ENCODE data around the gene APBB2. TPM values are rescaled to one million over a fixed set of nuclear protein-coding genes. Genes with fewer than 3 reads are reported as not detected.
A peak's percentile ranks its signal among the peaks of the same experiment; 100 is the strongest.

APBB2 gene
- total and polyA plus RNA-seq, 2 donors (not counting 1 experiment from before 2014, with no cell fraction given), result 4.4 to 15.8 TPM

DNA sequence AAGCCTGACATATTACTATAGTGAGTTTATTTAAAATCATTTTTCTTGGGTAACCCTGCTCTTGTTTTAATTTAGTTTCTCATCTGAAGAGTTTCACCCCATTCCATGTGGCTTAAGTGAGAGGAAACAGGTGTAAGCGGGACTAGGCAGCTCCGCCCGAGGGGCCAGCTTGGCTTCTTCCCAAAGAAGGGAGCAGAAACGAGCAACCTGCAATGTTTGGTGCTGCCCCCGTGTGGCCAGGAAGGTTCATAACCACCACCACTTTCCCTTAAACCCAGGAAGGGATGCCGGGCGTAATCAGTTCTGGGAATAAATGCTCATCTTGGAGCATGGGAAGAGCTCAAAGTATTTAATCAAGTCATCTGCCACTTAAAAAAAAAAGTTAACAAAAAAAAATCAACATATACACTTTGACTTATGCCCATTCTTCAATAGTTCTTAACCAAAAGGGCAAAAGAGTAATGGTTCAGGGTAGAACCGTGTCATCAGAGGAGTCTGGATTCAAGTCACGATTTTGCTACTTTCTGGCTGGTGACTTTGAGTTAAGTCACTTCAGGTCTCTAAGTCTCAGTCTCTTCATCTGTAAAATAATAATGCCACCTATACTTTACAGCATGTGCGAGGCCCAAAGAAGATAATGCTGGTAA, 316.7 kb downstream of the APBB2 start:
- Mint-ChIP-seq H3K27me3 (no peaks in the 10 kb centered on the region), H3K9me3 (ENCODE audit: insufficient read depth) (no peaks in the 10 kb centered on the region), H3K4me1 (peaks cover 7% of the 10 kb centered on the region), H3K4me3 (peak overlapping the region; percentile 75), H3K27ac (peak overlapping the region; percentile 70)
- WGBS (ENCODE audit: insufficient coverage), result 100% methylated on average over 1 of the region's 10 CpGs
- Histone ChIP-seq H3K27me3 (replicated peaks in 1 of 4; ENCODE audit: control extremely low read depth in 1 of 4, control insufficient read depth in 3 of 4, insufficient read depth in 4 of 4, low read length in 3 of 4) (no peaks in the 10 kb centered on the region), H3K79me2 (ENCODE audit: control insufficient read depth, insufficient read depth, low read length) (no peaks in the 10 kb centered on the region), H3K27ac (ENCODE audit: low read length in 2 of 2) (no peak overlapping the region), H3K9ac (ENCODE audit: low read length) (peak overlapping the region; percentile 1), H3K36me3 (replicated peaks in 1 of 2; ENCODE audit: control extremely low read depth in 1 of 2, control insufficient read depth in 1 of 2, extremely low read depth in 1 of 2, insufficient read depth in 2 of 2, low read length in 1 of 2) (no peaks in the 10 kb centered on the region), H3K4me1 (ENCODE audit: control insufficient read depth in 2 of 2, insufficient read depth in 2 of 2, low read length in 2 of 2) (peaks cover 4 to 5% of the 10 kb centered on the region in 2 donors), H3K4me3 (ENCODE audit: control extremely low read depth in 1 of 5, extremely low read depth in 1 of 5, insufficient read depth in 1 of 5, low read depth in 2 of 5, low read length in 4 of 5) (peak overlapping the region in 2 of 5 experiments; percentile 1 to 19), H3K4me2 (replicated peaks; ENCODE audit: low read depth, low read length, poor library complexity, severe bottlenecking) (peak overlapping the region; percentile 44), H3K9me3 (ENCODE audit: control extremely low read depth in 1 of 3, control insufficient read depth in 2 of 3, insufficient read depth in 1 of 3, low read length in 2 of 3) (no peaks in the 10 kb centered on the region), H2AFZ (ENCODE audit: insufficient read depth, low read depth, low read length, poor library complexity, severe bottlenecking) (peak overlapping the region; percentile 51), H4K20me1 (ENCODE audit: control insufficient read depth, insufficient read depth, low read length, poor library complexity, severe bottlenecking) (no peaks in the 10 kb centered on the region)
- TF ChIP-seq EZH2 (IDR thresholded peaks at IDR 0.05; ENCODE audit: borderline replicate concordance, insufficient read depth, low read depth, low read length, poor library complexity, severe bottlenecking), result no peak
- TF ChIP-seq, protein P1, sequence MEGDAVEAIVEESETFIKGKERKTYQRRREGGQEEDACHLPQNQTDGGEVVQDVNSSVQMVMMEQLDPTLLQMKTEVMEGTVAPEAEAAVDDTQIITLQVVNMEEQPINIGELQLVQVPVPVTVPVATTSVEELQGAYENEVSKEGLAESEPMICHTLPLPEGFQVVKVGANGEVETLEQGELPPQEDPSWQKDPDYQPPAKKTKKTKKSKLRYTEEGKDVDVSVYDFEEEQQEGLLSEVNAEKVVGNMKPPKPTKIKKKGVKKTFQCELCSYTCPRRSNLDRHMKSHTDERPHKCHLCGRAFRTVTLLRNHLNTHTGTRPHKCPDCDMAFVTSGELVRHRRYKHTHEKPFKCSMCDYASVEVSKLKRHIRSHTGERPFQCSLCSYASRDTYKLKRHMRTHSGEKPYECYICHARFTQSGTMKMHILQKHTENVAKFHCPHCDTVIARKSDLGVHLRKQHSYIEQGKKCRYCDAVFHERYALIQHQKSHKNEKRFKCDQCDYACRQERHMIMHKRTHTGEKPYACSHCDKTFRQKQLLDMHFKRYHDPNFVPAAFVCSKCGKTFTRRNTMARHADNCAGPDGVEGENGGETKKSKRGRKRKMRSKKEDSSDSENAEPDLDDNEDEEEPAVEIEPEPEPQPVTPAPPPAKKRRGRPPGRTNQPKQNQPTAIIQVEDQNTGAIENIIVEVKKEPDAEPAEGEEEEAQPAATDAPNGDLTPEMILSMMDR (IDR thresholded peaks at IDR 0.05), result peak; percentile 96
- ChIA-PET CTCF (interaction anchor here (0.7 to 6.5 kb wide), 29 partner anchors 7 to 841 kb away, joined by 3 to 86 read pairs (median 5); partner anchors contain the start of gene N4BP2), POLR2A (no interaction called here)
- intact Hi-C loops (cut with micrococcal nuclease), result loop anchor here (1.0 to 5.0 kb wide), 2 partner anchors 56 to 840 kb away; partner anchors contain the start of gene N4BP2
- DNase-seq (peak; percentile 75), ATAC-seq (ENCODE audit: low read depth) (peak; percentile 73)

DNA sequence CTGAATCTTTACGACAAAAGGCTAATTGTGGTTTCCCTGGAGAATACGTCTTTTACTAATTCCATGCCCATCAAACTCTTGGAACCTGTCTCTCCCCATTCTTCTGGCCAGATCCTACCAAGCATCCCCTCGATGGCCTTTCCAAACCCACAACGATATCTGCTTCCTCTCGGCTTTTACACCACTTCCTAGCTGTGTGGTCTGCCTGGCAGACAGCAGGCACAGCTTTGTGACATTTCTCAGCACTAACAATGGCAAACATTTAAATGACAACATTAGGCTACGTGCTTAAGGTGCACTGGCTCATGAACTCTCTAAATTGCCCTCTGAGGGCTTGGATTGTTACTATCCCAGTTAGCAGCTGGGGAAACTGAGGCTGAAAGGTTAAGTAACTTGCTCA, 323.6 kb downstream of the APBB2 start:
- DNase-seq (no peak), ATAC-seq (ENCODE audit: low read depth) (no peak)
- H4K20me1 ChIP-seq (ENCODE audit: control insufficient read depth, insufficient read depth, low read length, poor library complexity, severe bottlenecking), result no peaks in the 10 kb centered on the region
- no peaks in the 10 kb centered on the region for H3K27me3 ChIP-seq (replicated peaks in 1 of 4; ENCODE audit: control extremely low read depth in 1 of 4, control insufficient read depth in 3 of 4, insufficient read depth in 4 of 4, low read length in 3 of 4)
- CTCF ChIA-PET, result no interaction called here
- no peaks in the 10 kb centered on the region for H3K36me3 ChIP-seq (replicated peaks in 1 of 2; ENCODE audit: control extremely low read depth in 1 of 2, control insufficient read depth in 1 of 2, extremely low read depth in 1 of 2, insufficient read depth in 2 of 2, low read length in 1 of 2)
- Mint-ChIP-seq H3K4me3 (no peak overlapping the region), H3K4me1 (no peaks in the 10 kb centered on the region), H3K27ac (no peak overlapping the region), H3K27me3 (no peaks in the 10 kb centered on the region), H3K9me3 (ENCODE audit: insufficient read depth) (no peaks in the 10 kb centered on the region)
- no peak overlapping the region for H2AFZ ChIP-seq (ENCODE audit: insufficient read depth, low read depth, low read length, poor library complexity, severe bottlenecking)
- no peak overlapping the region for H3K4me2 ChIP-seq (replicated peaks; ENCODE audit: low read depth, low read length, poor library complexity, severe bottlenecking)
- no peak overlapping the region for H3K4me3 ChIP-seq (ENCODE audit: control extremely low read depth in 1 of 5, extremely low read depth in 1 of 5, insufficient read depth in 1 of 5, low read depth in 2 of 5, low read length in 4 of 5)
- intact Hi-C loops (cut with micrococcal nuclease), result no loop called here
- no peak overlapping the region for H3K9ac ChIP-seq (ENCODE audit: low read length)
- no peaks in the 10 kb centered on the region for H3K9me3 ChIP-seq (ENCODE audit: control extremely low read depth in 1 of 3, control insufficient read depth in 2 of 3, insufficient read depth in 1 of 3, low read length in 2 of 3)
- TF ChIP-seq, protein P1 (IDR thresholded peaks at IDR 0.05), result no peak
- TF ChIP-seq EZH2 (IDR thresholded peaks at IDR 0.05; ENCODE audit: borderline replicate concordance, insufficient read depth, low read depth, low read length, poor library complexity, severe bottlenecking), result no peak
- POLR2A ChIA-PET, result no interaction called here
- H3K4me1 ChIP-seq (ENCODE audit: control insufficient read depth in 2 of 2, insufficient read depth in 2 of 2, low read length in 2 of 2), result no peaks in the 10 kb centered on the region
- H3K27ac ChIP-seq (ENCODE audit: low read length in 2 of 2), result no peak overlapping the region
- WGBS (ENCODE audit: insufficient coverage), result 35% methylated on average over 5 of the region's 6 CpGs
- H3K79me2 ChIP-seq (ENCODE audit: control insufficient read depth, insufficient read depth, low read length), result no peaks in the 10 kb centered on the region
